Peyer's patch (tissue), 4 donors: ENCODE results near the gene POLR1D.

Source experiments
- POLR2A ChIP-seq, 2 donors: fragments of 450-650 bp; IDR thresholded peaks; one replicate each; pipeline ENCODE4 v1.5.1; 2017; ENCODE audit warnings: antibody characterized with exemption in 2 of 2, mild to moderate bottlenecking in 2 of 2, moderate library complexity in 2 of 2
- TF ChIP-seq, protein P1 (sequence below), 6 experiments: fragments of 450-650 bp in 4 of 6; fragments of 200-600 bp in 2 of 6; sonication (generic) in 1 of 6; IDR thresholded peaks; one replicate each; pipeline ENCODE4 v1.5.1; 2017 to 2019; ENCODE audit warnings: antibody characterized with exemption in 6 of 6, mild to moderate bottlenecking in 3 of 6, moderate library complexity in 1 of 6

GRCh38 chr13:27613628-27614027 lies 8.1 kb upstream of the POLR1D start:
- TF ChIP-seq, protein P1, sequence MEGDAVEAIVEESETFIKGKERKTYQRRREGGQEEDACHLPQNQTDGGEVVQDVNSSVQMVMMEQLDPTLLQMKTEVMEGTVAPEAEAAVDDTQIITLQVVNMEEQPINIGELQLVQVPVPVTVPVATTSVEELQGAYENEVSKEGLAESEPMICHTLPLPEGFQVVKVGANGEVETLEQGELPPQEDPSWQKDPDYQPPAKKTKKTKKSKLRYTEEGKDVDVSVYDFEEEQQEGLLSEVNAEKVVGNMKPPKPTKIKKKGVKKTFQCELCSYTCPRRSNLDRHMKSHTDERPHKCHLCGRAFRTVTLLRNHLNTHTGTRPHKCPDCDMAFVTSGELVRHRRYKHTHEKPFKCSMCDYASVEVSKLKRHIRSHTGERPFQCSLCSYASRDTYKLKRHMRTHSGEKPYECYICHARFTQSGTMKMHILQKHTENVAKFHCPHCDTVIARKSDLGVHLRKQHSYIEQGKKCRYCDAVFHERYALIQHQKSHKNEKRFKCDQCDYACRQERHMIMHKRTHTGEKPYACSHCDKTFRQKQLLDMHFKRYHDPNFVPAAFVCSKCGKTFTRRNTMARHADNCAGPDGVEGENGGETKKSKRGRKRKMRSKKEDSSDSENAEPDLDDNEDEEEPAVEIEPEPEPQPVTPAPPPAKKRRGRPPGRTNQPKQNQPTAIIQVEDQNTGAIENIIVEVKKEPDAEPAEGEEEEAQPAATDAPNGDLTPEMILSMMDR (IDR thresholded peaks at IDR 0.05): no peak
- no peak for TF ChIP-seq POLR2A (IDR thresholded peaks at IDR 0.05)
